ENCODE data around the gene GASK1A.

Gene GASK1A

DNA sequence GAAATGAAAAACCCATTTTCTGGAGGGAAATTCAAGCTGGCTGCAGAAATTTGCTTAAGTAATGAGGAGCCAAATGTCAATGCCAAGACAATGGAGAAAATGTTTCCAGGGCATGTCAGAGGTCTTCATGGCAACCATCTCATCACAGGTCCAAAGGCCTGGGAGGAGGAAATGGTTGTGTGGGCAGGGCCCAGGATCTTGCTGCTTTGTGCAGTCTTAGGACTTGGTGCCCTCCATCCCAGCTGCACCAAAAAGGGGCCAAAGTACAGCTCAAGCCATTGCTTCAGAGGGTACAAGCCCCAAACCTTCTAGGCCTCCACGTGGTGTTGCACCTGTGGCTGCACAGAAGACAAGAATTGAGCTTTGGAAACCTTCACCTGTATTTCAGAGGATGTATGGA lies 67.5 kb downstream of the GASK1A start:
- DNase-seq (ENCODE audit: extremely low spot score) = no peak
- no peak for TF ChIP-seq FOXK2 (IDR thresholded peaks at IDR 0.05)
- TF ChIP-seq CTBP1 (IDR thresholded peaks at IDR 0.05; ENCODE audit: borderline replicate concordance) = no peak
- no peak for TF ChIP-seq FOXM1 (IDR thresholded peaks at IDR 0.05; ENCODE audit: borderline replicate concordance)
- no peak for TF ChIP-seq SP1 (IDR thresholded peaks at IDR 0.05)
- TF ChIP-seq ZNF384 (IDR thresholded peaks at IDR 0.05) = no peak
- no peak for TF ChIP-seq ARNT (IDR thresholded peaks at IDR 0.05)
- TF ChIP-seq PKNOX1 (IDR thresholded peaks at IDR 0.05) = no peak
- POLR2A ChIA-PET = no interaction called here
- CTCF ChIA-PET = no interaction called here

DNA sequence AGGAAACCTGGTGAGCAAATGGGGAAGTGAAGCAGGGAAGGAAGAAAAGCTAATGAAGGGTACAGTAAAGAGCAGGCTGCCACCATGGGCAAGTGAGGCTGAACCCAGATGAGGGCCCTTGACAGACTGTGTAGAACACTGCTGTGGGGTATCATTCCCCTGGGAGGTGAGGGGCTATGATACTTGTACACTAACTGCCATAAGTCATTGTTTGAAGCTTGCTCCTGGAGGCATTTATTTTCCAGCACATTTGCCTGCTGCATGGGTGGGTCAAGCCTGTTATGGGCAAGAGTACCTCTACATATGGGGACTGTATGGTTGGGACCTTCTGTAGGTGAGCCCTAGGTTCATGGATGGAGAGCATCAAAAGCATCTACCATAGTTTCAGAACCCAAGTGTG lies 69.4 kb downstream of the GASK1A start:
- no peak for TF ChIP-seq ARNT (IDR thresholded peaks at IDR 0.05)
- no peak for TF ChIP-seq L3MBTL2 (conservative IDR thresholded peaks at IDR 0.05)
- no peak for TF ChIP-seq SP1 (IDR thresholded peaks at IDR 0.05)
- no peak for TF ChIP-seq BHLHE40 (IDR thresholded peaks at IDR 0.05; ENCODE audit: borderline replicate concordance)
- TF ChIP-seq ZNF384 (IDR thresholded peaks at IDR 0.05) = no peak
- TF ChIP-seq ELF4 (IDR thresholded peaks at IDR 0.05) = no peak
- TF ChIP-seq FOXM1 (IDR thresholded peaks at IDR 0.05; ENCODE audit: borderline replicate concordance) = no peak
- TF ChIP-seq PKNOX1 (IDR thresholded peaks at IDR 0.05) = no peak
- TF ChIP-seq SUZ12 (IDR thresholded peaks at IDR 0.05) = no peak
- TF ChIP-seq FOXA1 (IDR thresholded peaks at IDR 0.05) = no peak
- TF ChIP-seq NFRKB (IDR thresholded peaks at IDR 0.05) = no peak
- TF ChIP-seq FOXK2 (IDR thresholded peaks at IDR 0.05) = no peak
- TF ChIP-seq HDGF (IDR thresholded peaks at IDR 0.05; ENCODE audit: borderline replicate concordance) = no peak
- ChIA-PET CTCF (no interaction called here), POLR2A (no interaction called here)
- no peak for DNase-seq (ENCODE audit: extremely low spot score)

DNA sequence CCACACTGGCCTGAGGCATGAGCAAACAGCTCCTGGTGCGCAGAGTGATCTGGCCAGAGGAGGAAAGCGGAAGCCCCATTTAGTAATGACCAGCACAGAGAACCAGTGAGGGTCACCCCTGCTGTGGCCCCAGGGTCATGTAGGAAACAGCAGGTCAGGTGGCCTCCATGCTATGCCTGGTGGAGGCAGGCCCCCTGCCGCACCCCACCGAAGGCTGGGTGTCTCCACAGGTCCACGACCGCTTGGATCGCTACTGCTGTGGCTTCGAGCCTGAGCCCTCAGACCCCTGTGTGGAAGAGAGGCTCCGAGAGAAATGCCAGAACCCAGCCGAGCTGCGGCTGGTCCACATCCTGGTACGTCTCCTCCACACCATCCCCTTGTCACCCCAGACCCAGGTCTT lies 74.2 kb downstream of the GASK1A start:
- POLR2A ChIA-PET = no interaction called here
- DNase-seq (ENCODE audit: extremely low spot score) = no peak
- CTCF ChIA-PET = no interaction called here
- no peak for TF ChIP-seq L3MBTL2 (conservative IDR thresholded peaks at IDR 0.05)

DNA sequence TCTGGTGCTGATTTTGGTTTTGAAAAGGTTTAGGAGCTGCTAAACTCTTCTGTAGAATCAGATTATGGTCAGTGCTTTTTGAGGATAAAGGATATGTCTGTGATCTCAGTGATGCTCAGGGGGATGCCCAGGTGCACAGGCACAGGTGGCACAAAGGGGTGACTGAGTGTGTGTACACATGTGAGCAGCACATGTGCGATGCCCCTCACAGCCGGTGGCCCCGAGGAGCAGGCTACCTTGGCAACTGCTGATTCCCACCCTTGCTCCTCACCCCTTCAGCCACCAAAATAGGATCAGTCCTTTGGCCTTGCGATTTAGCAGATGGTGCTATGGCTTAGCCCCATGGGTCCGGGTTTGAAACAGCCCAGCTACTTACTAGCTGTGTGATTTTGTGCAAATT lies 75.6 kb downstream of the GASK1A start:
- ChIA-PET POLR2A (no interaction called here), CTCF (interaction anchor here (1.0 kb wide), 1 partner anchor 93 kb away, joined by 3 read pairs; no protein-coding TSS in a partner anchor)
- TF ChIP-seq LEF1 (IDR thresholded peaks at IDR 0.05; ENCODE audit: borderline replicate concordance) (no peak), FOXM1 (IDR thresholded peaks at IDR 0.05; ENCODE audit: borderline replicate concordance) (no peak), BHLHE40 (IDR thresholded peaks at IDR 0.05; ENCODE audit: borderline replicate concordance) (no peak), TARDBP (IDR thresholded peaks at IDR 0.05) (no peak), PKNOX1 (IDR thresholded peaks at IDR 0.05) (no peak), HDGF (IDR thresholded peaks at IDR 0.05; ENCODE audit: borderline replicate concordance) (no peak), FOXA1 (IDR thresholded peaks at IDR 0.05) (no peak), SUZ12 (IDR thresholded peaks at IDR 0.05) (no peak), ARNT (IDR thresholded peaks at IDR 0.05) (no peak), NFRKB (IDR thresholded peaks at IDR 0.05) (no peak), SP1 (IDR thresholded peaks at IDR 0.05) (no peak), ZNF384 (IDR thresholded peaks at IDR 0.05) (no peak), ELF4 (IDR thresholded peaks at IDR 0.05) (no peak), CTBP1 (IDR thresholded peaks at IDR 0.05; ENCODE audit: borderline replicate concordance) (no peak)
- DNase-seq (ENCODE audit: extremely low spot score) = no peak

- TF ChIP-seq PKNOX1 (IDR thresholded peaks at IDR 0.05) (no peak), FOXK2 (IDR thresholded peaks at IDR 0.05) (no peak), FOXM1 (IDR thresholded peaks at IDR 0.05; ENCODE audit: borderline replicate concordance) (no peak), ZNF384 (IDR thresholded peaks at IDR 0.05) (no peak), CTBP1 (IDR thresholded peaks at IDR 0.05; ENCODE audit: borderline replicate concordance) (no peak), NFRKB (IDR thresholded peaks at IDR 0.05) (no peak), SUZ12 (IDR thresholded peaks at IDR 0.05) (no peak), L3MBTL2 (conservative IDR thresholded peaks at IDR 0.05) (no peak), HDGF (IDR thresholded peaks at IDR 0.05; ENCODE audit: borderline replicate concordance) (no peak), ARNT (IDR thresholded peaks at IDR 0.05) (no peak)
- no peak for DNase-seq (ENCODE audit: extremely low spot score)
- ChIA-PET POLR2A (no interaction called here), CTCF (interaction anchor here (0.6 kb wide), 1 partner anchor 342 kb away, joined by 3 read pairs; no protein-coding TSS in a partner anchor)
Observed at GRCh38 chr3:43055393-43055792, 76.3 kb downstream of the GASK1A start.

DNA sequence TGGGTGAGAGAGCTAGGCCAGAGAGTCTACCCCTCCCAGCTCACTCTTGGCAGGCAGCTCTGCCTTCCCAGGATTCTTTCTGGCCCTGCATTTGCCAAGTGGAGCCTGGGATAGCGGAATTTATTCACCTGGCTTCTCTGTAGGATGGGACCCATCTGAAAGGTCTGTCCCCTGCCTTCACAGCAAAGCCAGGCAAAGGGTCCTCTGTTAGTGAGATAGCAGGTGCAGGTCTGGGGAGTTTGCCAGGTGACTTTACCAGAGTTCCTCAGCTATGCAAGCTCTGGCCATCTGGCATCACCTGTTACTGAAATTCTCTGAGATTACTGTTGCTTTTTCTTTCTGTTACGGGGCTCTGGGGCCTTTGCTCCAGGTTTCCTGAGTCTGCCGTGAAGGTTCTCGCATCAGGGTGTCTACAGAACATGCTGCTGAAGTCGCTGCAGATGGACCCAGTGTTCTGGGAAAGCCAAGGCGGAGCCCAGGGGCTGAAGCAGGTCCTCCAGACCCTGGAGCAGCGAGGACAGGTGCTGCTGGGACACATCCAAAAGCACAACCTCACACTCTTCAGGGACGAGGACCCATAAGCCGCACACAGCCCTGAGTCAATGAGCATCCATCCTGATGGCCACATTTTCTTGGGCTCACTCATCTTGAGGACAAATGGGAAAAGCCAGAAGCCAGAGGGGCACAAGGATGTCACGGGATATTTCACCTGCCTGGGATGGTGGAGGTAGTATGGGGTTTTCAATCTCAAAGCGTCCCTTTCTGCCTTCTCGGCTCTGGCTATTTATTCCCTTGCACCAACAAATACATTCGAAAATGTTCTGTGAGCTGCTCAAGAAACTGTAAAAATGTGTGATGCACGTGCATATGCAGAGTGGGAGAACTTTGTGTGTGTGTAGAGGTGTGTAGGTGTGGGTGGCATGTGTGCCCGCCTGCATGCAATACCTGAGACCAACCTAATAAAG lies 77.0 kb downstream of the GASK1A start:
- CTCF ChIA-PET = interaction anchor here (0.6 kb wide), 1 partner anchor 343 kb away, joined by 3 read pairs; no protein-coding TSS in a partner anchor
- POLR2A ChIA-PET = no interaction called here
- TF ChIP-seq TARDBP (IDR thresholded peaks at IDR 0.05) = no peak
- no peak for TF ChIP-seq SP1 (IDR thresholded peaks at IDR 0.05)
- TF ChIP-seq NFRKB (IDR thresholded peaks at IDR 0.05) = no peak
- no peak for TF ChIP-seq SUZ12 (IDR thresholded peaks at IDR 0.05)
- no peak for TF ChIP-seq FOXK2 (IDR thresholded peaks at IDR 0.05)
- TF ChIP-seq ARNT (IDR thresholded peaks at IDR 0.05) = no peak
- TF ChIP-seq HDGF (IDR thresholded peaks at IDR 0.05; ENCODE audit: borderline replicate concordance) = no peak
- TF ChIP-seq ELF4 (IDR thresholded peaks at IDR 0.05) = no peak
- TF ChIP-seq FOXA1 (IDR thresholded peaks at IDR 0.05) = no peak
- TF ChIP-seq L3MBTL2 (conservative IDR thresholded peaks at IDR 0.05) = no peak
- TF ChIP-seq FOXM1 (IDR thresholded peaks at IDR 0.05; ENCODE audit: borderline replicate concordance) = no peak
- TF ChIP-seq LEF1 (IDR thresholded peaks at IDR 0.05; ENCODE audit: borderline replicate concordance) = no peak
- DNase-seq (ENCODE audit: extremely low spot score) = no peak

Data from HEK293T (cell line).